HepG2 (cell line): ENCODE data around the gene WBP1. TPM values are rescaled to one million over a fixed set of nuclear protein-coding genes. Genes with fewer than 3 reads are reported as not detected.
A peak's percentile ranks its signal among the peaks of the same experiment; 100 is the strongest.

Experiments
- ATAC-seq: fragments of 200-7000 bp; cut with Tn5 transposase; 3 replicates; pipeline ENCODE4 v1.9.1; 2020; ENCODE audit warnings: mild to moderate bottlenecking, moderate library complexity
- BruUV-seq: library from RNA; stranded (reverse); fragments of 400-500 nt; replicated peaks from 2 replicates; lab custom pipeline; 2021; lab: Mats Ljungman, UMichigan
- CTCF ChIA-PET: fragments of 300-600 bp; formaldehyde crosslinking; extraction: SDS; loops from one replicate; lab custom pipeline; 2021; ENCODE audit warnings: low total read pairs, inconsistent platforms, low intra/inter-chr PET ratio; lab: Yijun Ruan, JAX
- POLR2A ChIA-PET: fragments of 350-600 bp; sonication (Branson Sonifier 250); formaldehyde crosslinking; loops from one replicate; lab custom pipeline; 2020; ENCODE audit warnings: antibody characterized with exemption, inconsistent platforms; lab: Yijun Ruan, JAX
- DNase-seq: peaks from one replicate; pipeline ENCODE4 v3.0.0-alpha.2; 2015; ENCODE audit warnings: low spot score
- FAIRE-seq: peaks from 3 replicates; lab custom pipeline; 2011; peaks lifted over from hg19 to GRCh38; lab: Jason Lieb, UNC
- H2AFZ ChIP-seq: one replicate; pipeline ENCODE4 v1.6.1; 2011; ENCODE audit warnings: low read length, inconsistent platforms
- H3K27ac ChIP-seq: fragments of 300-600 bp; 3 replicates; pipeline ENCODE4 v1.8.0; 2011; ENCODE audit warnings: mixed run types, mild to moderate bottlenecking, mixed read lengths, low read length, inconsistent platforms; ENCODE audit not compliant: insufficient read depth; ENCODE audit errors: extremely low read length
- H3K27me3 ChIP-seq, 2 experiments: fragments of 200-600 bp in 1 of 2; 2 replicates in 1 of 2; 3 replicates in 1 of 2; pipeline versions ENCODE4 v1.6.0 to v1.8.0; 2011; ENCODE audit warnings: low read length in 2 of 2, mild to moderate bottlenecking in 2 of 2, moderate library complexity in 2 of 2, inconsistent platforms in 1 of 2; ENCODE audit not compliant: insufficient read depth in 2 of 2, control insufficient read depth in 1 of 2
- H3K36me3 ChIP-seq, 2 experiments: fragments of 200-600 bp in 1 of 2; replicated peaks in 1 of 2; 2 replicates in 1 of 2; 3 replicates in 1 of 2; pipeline versions ENCODE4 v1.5.1 to v1.8.0; 2011; ENCODE audit warnings: low read length in 2 of 2, inconsistent platforms in 1 of 2; ENCODE audit not compliant: insufficient read depth in 2 of 2, control insufficient read depth in 1 of 2
- H3K4me1 ChIP-seq: 2 replicates; pipeline ENCODE4 v1.5.1; 2012; ENCODE audit warnings: low read length, inconsistent platforms; ENCODE audit not compliant: insufficient read depth
- H3K4me2 ChIP-seq: 2 replicates; pipeline ENCODE4 v1.6.0; 2011; ENCODE audit warnings: low read depth, low read length, inconsistent platforms
- H3K4me3 ChIP-seq, 3 experiments: fragments of 200-600 bp in 1 of 3; sonication (generic), shearing (Covaris generic) in 1 of 3; replicated peaks in 1 of 3; 2 replicates each; pipeline ENCODE4 v1.5.1; 2011 to 2016; ENCODE audit warnings: low read length in 3 of 3, inconsistent platforms in 2 of 3, low read depth in 2 of 3, mild to moderate bottlenecking in 2 of 3, control low read depth in 1 of 3, mixed read lengths in 1 of 3; ENCODE audit not compliant: insufficient read depth in 1 of 3
- H3K79me2 ChIP-seq: one replicate; pipeline ENCODE4 v1.6.1; 2011; ENCODE audit warnings: low read length, inconsistent platforms; ENCODE audit not compliant: insufficient read depth
- H3K9ac ChIP-seq: 2 replicates; pipeline ENCODE4 v1.6.0; 2011; ENCODE audit warnings: mild to moderate bottlenecking, low read depth, low read length, inconsistent platforms; ENCODE audit not compliant: insufficient read depth
- H3K9me3 ChIP-seq: 2 replicates; pipeline ENCODE4 v1.5.1; 2012; ENCODE audit warnings: mild to moderate bottlenecking, low read length
- H4K20me1 ChIP-seq: 2 replicates; pipeline ENCODE4 v1.6.0; 2011; ENCODE audit warnings: inconsistent platforms, mild to moderate bottlenecking, low read length, moderate library complexity; ENCODE audit not compliant: insufficient read depth
- SOX5 ChIP-seq: IDR thresholded peaks from 2 replicates; pipeline ENCODE4 v1.6.1; 2016; ENCODE audit warnings: borderline replicate concordance
- THRA ChIP-seq: sonication (generic); formaldehyde crosslinking; IDR thresholded peaks from 2 replicates; pipeline ENCODE4 v1.4.0; 2020; ENCODE audit warnings: missing genetic modification reagents, borderline replicate concordance
- ZBTB40 ChIP-seq, 2 experiments: fragments of 450-650 bp in 1 of 2; sonication (generic) in 1 of 2; formaldehyde crosslinking in 1 of 2; IDR thresholded peaks; 2 replicates each; pipeline versions ENCODE4 v1.6.1 to v1.8.0; 2016 to 2022; ENCODE audit warnings: antibody characterized with exemption in 1 of 2, mild to moderate bottlenecking in 1 of 2, missing genetic modification reagents in 1 of 2
- ZBTB42 ChIP-seq: sonication (generic); formaldehyde crosslinking; IDR thresholded peaks from 2 replicates; pipeline ENCODE4 v1.5.0; 2020; ENCODE audit warnings: mild to moderate bottlenecking, missing genetic modification reagents
- ZNF431 ChIP-seq: sonication (generic); formaldehyde crosslinking; IDR thresholded peaks from 2 replicates; pipeline ENCODE4 v1.9.0; 2022; ENCODE audit warnings: missing genetic modification reagents, low read depth, mild to moderate bottlenecking, borderline replicate concordance
- ZNF460 ChIP-seq: sonication (generic); formaldehyde crosslinking; IDR thresholded peaks from 2 replicates; pipeline ENCODE4 v1.5.1; 2020; ENCODE audit warnings: missing genetic modification reagents, mild to moderate bottlenecking, borderline replicate concordance
- ZNF512 ChIP-seq: sonication (generic); formaldehyde crosslinking; IDR thresholded peaks from 2 replicates; pipeline ENCODE4 v1.4.0; 2020; ENCODE audit warnings: mild to moderate bottlenecking, missing genetic modification reagents
- ZNF558 ChIP-seq: sonication (generic); formaldehyde crosslinking; IDR thresholded peaks from 2 replicates; pipeline ENCODE4 v1.9.0; 2022; ENCODE audit warnings: mild to moderate bottlenecking, missing genetic modification reagents, borderline replicate concordance
- WGBS: methylation state at CpG from one replicate; pipeline ENCODE4 v1.1.6; 2017; ENCODE audit warnings: low lambda C conversion rate; 5-methylcytosine and 5-hydroxymethylcytosine counted together
- in situ Hi-C: cut with HindIII; loops from 2 replicates; pipeline ENCODE4 v1.10.0; 2017; ENCODE audit warnings: low pct_unique_long_range_greater_than_20kb; ENCODE audit not compliant: extremely low pct_ligation_motif_present
- intact Hi-C: fragments of 100-400 bp; cut with micrococcal nuclease; formaldehyde crosslinking; loops from one replicate; pipeline ENCODE4 v1.10.0; 2022; ENCODE audit not compliant: unreplicated experiment
- polyA plus RNA-seq, 8 experiments: library from polyadenylated mRNA; depleted of rRNA in 3 of 8; stranded (reverse) in 7 of 8; unstranded in 1 of 8; fragments of >200 nt; fragmentation: Illumina TruSeq in 4 of 8; extraction: Trizol in 4 of 8; gene quantifications; 2 replicates each; pipeline versions ENCODE4 v1.2.1 to v1.2.3, GENCODE V29; 2011 to 2016; ENCODE audit warnings: low read depth in 4 of 8, missing spikeins in 1 of 8, mixed read lengths in 1 of 8; ENCODE audit not compliant: insufficient read depth in 1 of 8
- total RNA-seq, 5 experiments: library from RNA; depleted of rRNA; stranded (reverse); fragments of >200 nt; fragmentation: Illumina TruSeq; extraction: Trizol; gene quantifications; 2 replicates each; pipeline ENCODE4 v1.2.3, GENCODE V29; 2016; ENCODE audit warnings: low read depth in 1 of 5
- TF ChIP-seq, protein P1 (sequence below): IDR thresholded peaks from 2 replicates; pipeline ENCODE4 v1.6.1; 2016; ENCODE audit warnings: low read depth, borderline replicate concordance

The WBP1 gene
- total and polyA plus RNA-seq, 2 of the 13 experiments (the other 11 are each of a cell fraction or from before 2014, with no cell fraction given), result 38.8 to 85.7 TPM

DNA sequence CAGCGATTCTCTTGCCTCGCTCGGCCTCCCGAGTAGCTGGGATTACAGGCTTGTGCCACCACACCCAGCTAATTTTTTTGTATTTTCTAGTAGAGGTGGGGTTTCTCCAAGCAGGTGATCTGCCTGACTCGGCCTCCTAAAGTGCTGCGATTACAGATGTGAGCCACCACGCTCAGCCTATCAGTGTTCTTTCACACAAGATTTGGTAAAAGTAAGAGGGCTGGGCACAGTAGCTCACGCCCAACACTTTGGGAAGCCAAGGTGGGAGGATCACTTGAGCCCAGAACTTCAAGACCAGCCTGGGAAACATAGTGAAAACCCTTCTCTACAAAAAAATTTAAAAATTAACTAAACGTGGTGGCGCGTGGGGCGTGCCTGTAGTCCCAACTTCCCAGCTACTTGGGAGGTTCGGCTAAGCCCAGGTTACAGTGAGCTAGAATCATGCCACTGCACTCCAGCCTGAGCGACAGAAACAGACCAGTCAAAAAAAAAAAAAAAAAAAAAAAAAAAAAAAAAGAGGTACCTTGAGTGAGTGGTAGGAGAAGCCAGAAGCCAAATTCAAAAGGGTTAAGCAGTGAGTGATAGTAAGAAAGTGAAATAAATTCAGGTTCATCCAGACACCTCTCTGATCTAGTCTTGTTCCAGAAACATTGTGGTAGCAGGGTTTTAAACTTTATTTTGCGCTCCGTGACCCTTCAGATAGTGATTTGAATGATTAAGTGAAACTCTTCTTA is 13.3 kb downstream of the WBP1 start:
- in situ Hi-C loops (no loop called here), intact Hi-C loops (loop anchor here (1.0 to 2.0 kb wide), 2 partner anchors 13 to 58 kb away; partner anchors contain the start of genes AUP1, HTRA2 and WBP1)
- ChIA-PET CTCF (no interaction called here), POLR2A (interaction anchor here (0.7 to 20.6 kb wide), 16 partner anchors 10 to 293 kb away, joined by 3 to 795 read pairs (median 6); partner anchors contain the start of genes AUP1, CCDC142, DQX1 and HTRA2)
- DNase-seq (no peak), ATAC-seq (peak; percentile 12), FAIRE-seq (no peak)
- BruUV-seq, result no TSS peak
- Histone ChIP-seq H3K79me2 (peaks cover 2% of the 10 kb centered on the region), H3K4me3 (peak overlapping the region; percentile 67 to 91 (median 83)), H3K4me2 (peak overlapping the region; percentile 95), H3K27ac (peak overlapping the region; percentile 83), H3K9me3 (no peaks in the 10 kb centered on the region), H3K27me3 (no peaks in the 10 kb centered on the region; a peak in 1 of 5 replicates), H4K20me1 (no peaks in the 10 kb centered on the region), H2AFZ (no peak overlapping the region), H3K36me3 (peaks cover 7 to 16% of the 10 kb centered on the region in 2 experiments), H3K9ac (peak overlapping the region; percentile 86), H3K4me1 (peaks cover 51% of the 10 kb centered on the region)
- WGBS, result 46% methylated on average over 16 of the region's 16 CpGs
- TF ChIP-seq ZNF558 (CRISPR knock-in tag), result 0 out of 2 replicates have a peak, but pooled peaks have one; percentile 16
- peak; percentile 12; the same call in 1 of the 2 replicates for TF ChIP-seq ZNF512
- TF ChIP-seq, protein P1, sequence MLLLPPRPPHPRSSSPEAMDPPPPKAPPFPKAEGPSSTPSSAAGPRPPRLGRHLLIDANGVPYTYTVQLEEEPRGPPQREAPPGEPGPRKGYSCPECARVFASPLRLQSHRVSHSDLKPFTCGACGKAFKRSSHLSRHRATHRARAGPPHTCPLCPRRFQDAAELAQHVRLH (CRISPR knock-in tag), result no peak
- no peak for TF ChIP-seq THRA (CRISPR knock-in tag)
- TF ChIP-seq ZNF431 (CRISPR knock-in tag), result 0 out of 2 replicates have a peak, but pooled peaks have one; percentile 26
- TF ChIP-seq SOX5 (CRISPR knock-in tag), result no peak
- peak; percentile 43; the same call in 1 of the 2 replicates for TF ChIP-seq ZNF460 (CRISPR knock-in tag)
- no peak for TF ChIP-seq ZBTB42 (CRISPR knock-in tag)
- TF ChIP-seq ZBTB40 (IDR thresholded peaks at IDR 0.05), result peak; percentile 14; the same call in 1 of the 2 replicates
- TF ChIP-seq ZBTB40 (CRISPR knock-in tag; IDR thresholded peaks at IDR 0.05), result no peak
